ENCODE measurements around the gene SCGB1D1.

GRCh38 chr11:62181097-62181496 is 8.9 kb upstream of the SCGB1D1 start:
- TF ChIP-seq CTCF (IDR thresholded peaks at IDR 0.05), result no peak
- no peak for TF ChIP-seq POLR2A (IDR thresholded peaks at IDR 0.05)
